ACHN (cell line): Measurements from ENCODE around the gene STXBP5.

ENCODE experiments used
- DNase-seq: peaks from one replicate; pipeline ENCODE4 v3.0.0-alpha.2; 2015
- in situ Hi-C: cut with HindIII; loops from 2 replicates; pipeline ENCODE4 v1.10.0; 2017; ENCODE audit warnings: low sequenced_read_pairs, low pct_ligation_motif_present, low pct_unique_long_range_greater_than_20kb

Gene STXBP5

GRCh38 chr6:147173675-147174308, 30.4 kb upstream of the STXBP5 start:
- no peak for DNase-seq
- in situ Hi-C loops: no loop called here

GRCh38 chr6:147176795-147177194, 27.4 kb upstream of the STXBP5 start:
- DNase-seq: no peak
- in situ Hi-C loops: no loop called here

- in situ Hi-C loops: no loop called here
- no peak for DNase-seq
Observed at GRCh38 chr6:147177286-147177685, 26.9 kb upstream of the STXBP5 start.

GRCh38 chr6:147178355-147178754, 25.9 kb upstream of the STXBP5 start:
- no peak for DNase-seq
- in situ Hi-C loops: no loop called here

- in situ Hi-C loops: no loop called here
- no peak for DNase-seq
Observed at GRCh38 chr6:147179809-147180208, 24.4 kb upstream of the STXBP5 start.

GRCh38 chr6:147180926-147181325, 23.3 kb upstream of the STXBP5 start:
- DNase-seq: no peak
- in situ Hi-C loops: no loop called here

- DNase-seq: no peak
- in situ Hi-C loops: no loop called here
Observed at GRCh38 chr6:147184379-147184778, 19.8 kb upstream of the STXBP5 start.

GRCh38 chr6:147185216-147185615, 19.0 kb upstream of the STXBP5 start:
- no peak for DNase-seq
- in situ Hi-C loops: no loop called here

GRCh38 chr6:147190556-147190955, 13.7 kb upstream of the STXBP5 start:
- in situ Hi-C loops: no loop called here
- no peak for DNase-seq

- DNase-seq: no peak
- in situ Hi-C loops: no loop called here
Observed at GRCh38 chr6:147192278-147192911, 11.8 kb upstream of the STXBP5 start.

GRCh38 chr6:147194652-147195411, 9.4 kb upstream of the STXBP5 start:
- in situ Hi-C loops: no loop called here
- DNase-seq: no peak

GRCh38 chr6:147195510-147195909, 8.7 kb upstream of the STXBP5 start:
- no peak for DNase-seq
- in situ Hi-C loops: no loop called here

- no peak for DNase-seq
- in situ Hi-C loops: no loop called here
Observed at GRCh38 chr6:147195987-147196386, 8.2 kb upstream of the STXBP5 start.

- DNase-seq: no peak
- in situ Hi-C loops: loop anchor here (25.0 kb wide), 1 partner anchor 288 kb away; no protein-coding TSS in a partner anchor
Observed at GRCh38 chr6:147200711-147201110, 3.5 kb upstream of the STXBP5 start.

GRCh38 chr6:147201885-147202515, 2.2 kb upstream of the STXBP5 start:
- in situ Hi-C loops: loop anchor here (25.0 kb wide), 1 partner anchor 290 kb away; no protein-coding TSS in a partner anchor
- DNase-seq: peak; percentile 78

GRCh38 chr6:147202516-147203310, 1.5 kb upstream of the STXBP5 start:
- DNase-seq: peak; percentile 96
- in situ Hi-C loops: loop anchor here (25.0 kb wide), 1 partner anchor 290 kb away; no protein-coding TSS in a partner anchor

- in situ Hi-C loops: loop anchor here (25.0 kb wide), 1 partner anchor 291 kb away; no protein-coding TSS in a partner anchor
- DNase-seq: peak; percentile 68
Observed at GRCh38 chr6:147203311-147204059, 732 bp upstream of the STXBP5 start.
